ENCODE data around the gene DIPK1A.

The DIPK1A gene

GRCh38 chr1:92961131-92961895 lies at the start of gene DIPK1A:
TSS of gene DIPK1A (minus strand) at chr1:92961462. CDS start at chr1:92961429, 33 bp downstream.
- DNase-seq (ENCODE audit: low read depth in 2 of 2) = peak; percentile 52 to 53

DNA sequence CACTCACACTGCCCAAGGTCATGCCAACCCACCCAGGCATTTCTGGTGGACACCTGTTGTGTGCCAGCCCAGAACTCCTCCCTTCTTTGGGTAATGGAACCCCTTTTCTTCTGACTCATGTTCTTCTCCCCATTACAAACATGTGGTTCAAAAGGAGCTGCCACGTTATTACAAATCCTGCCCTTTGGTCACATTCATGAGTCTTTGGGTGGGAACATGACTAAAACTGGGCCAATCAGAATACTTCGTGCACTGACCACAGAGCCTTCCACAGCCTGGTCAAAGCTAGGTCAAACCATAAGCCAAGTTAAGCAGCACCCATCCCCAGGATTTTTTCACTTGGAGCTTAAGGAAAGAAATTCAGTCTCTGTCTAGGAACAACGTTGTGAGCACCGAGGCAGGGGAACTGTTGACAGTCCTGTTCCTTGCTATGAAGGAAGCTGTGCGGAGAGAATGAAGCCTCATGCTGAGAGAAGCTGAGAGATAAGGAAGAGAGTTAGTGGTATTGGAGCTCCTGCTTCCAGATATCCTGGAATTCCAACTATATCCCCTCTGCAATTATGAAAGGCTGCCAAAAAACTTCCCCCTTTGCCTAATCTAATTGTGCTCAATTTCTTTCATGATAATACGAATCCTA lies 46.8 kb upstream of the DIPK1A start:
- DNase-seq (ENCODE audit: low read depth in 2 of 2) = no peak

DNA sequence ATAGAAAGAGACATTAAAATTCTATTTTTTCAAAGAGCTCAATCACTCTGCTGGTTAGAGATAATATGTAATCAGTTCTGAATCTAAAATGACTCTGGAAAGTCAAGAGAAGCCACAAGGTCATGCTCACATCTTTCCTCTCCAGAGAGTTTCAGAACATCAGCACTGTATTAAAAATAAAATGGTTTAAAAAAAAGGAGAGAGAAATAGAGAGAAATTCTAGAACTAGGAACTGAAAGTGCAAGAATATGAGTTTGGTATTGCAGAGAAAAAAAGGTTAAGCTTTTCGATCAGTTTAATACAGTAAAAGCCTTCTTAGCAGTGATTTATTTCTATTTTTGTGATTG lies 44.0 kb upstream of the DIPK1A start:
- no peak for DNase-seq (ENCODE audit: low read depth in 2 of 2)

DNA sequence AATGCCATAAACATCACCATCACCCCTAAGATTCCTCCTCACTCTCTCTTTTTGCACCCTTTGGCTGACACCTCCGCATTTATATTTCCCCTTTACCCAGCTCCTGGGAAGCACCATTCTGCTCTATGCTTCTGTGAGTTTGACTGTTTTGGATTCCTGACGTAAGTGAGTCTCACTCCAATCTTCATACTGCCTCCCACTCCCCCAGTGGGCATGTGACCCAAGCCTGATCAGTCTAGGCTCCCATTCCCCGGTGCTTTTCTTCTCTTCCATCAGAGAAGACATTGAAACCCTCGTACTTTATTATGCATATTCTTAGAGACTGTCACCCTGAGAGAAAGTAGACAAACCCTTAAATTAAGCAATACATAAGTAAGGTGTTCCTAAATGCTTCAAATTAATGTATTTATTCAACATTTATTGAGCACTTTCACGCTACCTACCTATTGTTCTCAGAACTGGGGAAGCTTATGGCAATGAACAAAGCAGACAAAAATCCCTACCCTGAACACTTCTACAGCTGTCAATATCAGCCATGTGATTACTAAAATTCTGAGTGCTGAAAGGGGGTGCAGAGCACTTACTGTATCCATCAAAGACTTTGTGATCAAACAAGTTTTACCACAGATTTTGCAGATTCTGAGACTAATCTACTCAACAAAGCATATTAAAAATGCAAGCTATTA lies 43.4 kb upstream of the DIPK1A start:
- DNase-seq (ENCODE audit: low read depth in 2 of 2) = no peak

DNA sequence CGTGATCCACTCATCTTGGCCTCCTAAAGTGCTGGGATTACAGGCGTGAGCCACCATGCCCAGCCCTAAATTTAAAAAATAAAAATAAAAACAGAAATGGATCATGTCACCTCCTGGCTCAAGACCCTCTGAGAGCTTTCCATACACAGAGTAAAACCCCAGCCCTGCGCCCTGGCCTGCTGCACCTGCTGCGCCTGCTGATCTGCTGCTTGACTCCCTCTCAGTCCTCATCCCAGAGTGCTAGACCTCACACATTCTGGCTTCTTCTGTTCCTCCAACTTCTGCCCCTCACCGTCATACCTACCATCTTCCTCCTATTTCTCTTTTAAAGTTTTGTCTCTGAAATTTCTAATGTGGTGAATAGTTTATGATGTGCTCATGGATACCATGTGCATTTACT lies 42.7 kb upstream of the DIPK1A start:
- DNase-seq (ENCODE audit: low read depth in 2 of 2) = no peak

DNA sequence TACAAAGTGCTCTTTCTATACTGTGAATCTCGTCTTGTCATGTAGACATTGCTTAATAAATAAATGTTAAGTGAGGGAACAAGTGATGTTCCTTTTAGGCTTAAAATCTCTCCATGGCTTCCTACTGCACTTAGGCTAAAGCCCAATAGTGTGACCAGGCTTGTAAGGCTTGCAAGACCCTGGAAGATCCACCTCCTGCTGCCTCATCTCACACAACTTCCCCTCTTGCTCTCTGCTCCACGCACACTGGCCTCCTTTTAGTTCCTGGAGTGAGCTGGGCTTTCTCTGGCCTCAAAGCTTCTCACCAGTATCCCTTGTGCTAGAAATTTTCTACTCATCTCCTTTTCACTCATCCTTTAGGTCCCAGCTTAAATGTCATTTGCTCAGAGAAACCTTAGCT lies 41.5 kb upstream of the DIPK1A start:
- no peak for DNase-seq (ENCODE audit: low read depth in 2 of 2)

DNA sequence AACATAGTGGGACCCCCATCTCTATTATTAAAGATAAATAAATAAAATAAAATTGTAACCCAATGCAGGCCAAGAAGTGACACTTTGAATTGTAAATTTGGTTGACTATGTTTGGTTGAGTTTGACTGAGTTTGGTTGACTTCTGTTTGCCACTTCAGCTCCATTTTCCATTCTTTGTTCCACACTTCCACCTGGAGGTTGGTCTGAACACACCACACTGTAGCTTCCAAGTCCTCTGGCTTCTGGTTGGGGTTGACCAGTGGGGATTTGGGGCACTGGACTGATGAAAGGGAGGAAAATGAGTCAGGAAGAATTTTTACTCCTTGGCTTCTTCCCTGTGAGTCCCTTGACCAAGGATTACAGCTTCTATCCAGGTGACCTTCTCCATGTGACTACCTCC lies 40.6 kb upstream of the DIPK1A start:
- DNase-seq (ENCODE audit: low read depth in 2 of 2) = no peak

- no peak for DNase-seq (ENCODE audit: low read depth in 2 of 2)
These were observed 39.5 kb upstream of the DIPK1A start for GRCh38 chr1:93000751-93001175.

DNA sequence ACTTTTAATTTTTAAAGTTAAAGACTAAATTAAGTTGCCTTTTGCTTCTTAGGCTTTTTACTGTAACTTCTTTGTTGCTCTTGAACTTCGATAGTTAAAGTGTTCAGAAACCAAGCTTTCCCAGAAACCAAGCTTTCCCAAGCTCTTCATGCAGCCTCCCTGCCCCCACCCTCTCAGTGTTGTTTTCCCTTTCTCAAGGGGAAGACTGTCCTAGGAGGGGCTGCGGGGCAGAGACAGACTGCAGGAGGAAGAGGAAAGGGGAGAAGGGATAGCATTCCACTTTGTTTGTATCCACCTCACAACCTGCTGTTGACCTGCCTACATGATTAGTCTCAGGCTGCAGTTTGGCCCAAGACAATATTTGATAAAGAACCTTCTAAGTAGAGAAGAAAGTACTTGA lies 39.0 kb upstream of the DIPK1A start:
- DNase-seq (ENCODE audit: low read depth in 2 of 2) = no peak

GRCh38 chr1:92998821-92999220 lies 37.6 kb upstream of the DIPK1A start:
- no peak for DNase-seq (ENCODE audit: low read depth in 2 of 2)

- no peak for DNase-seq (ENCODE audit: low read depth in 2 of 2)
These were observed 34.5 kb upstream of the DIPK1A start for GRCh38 chr1:92995441-92996430.

DNA sequence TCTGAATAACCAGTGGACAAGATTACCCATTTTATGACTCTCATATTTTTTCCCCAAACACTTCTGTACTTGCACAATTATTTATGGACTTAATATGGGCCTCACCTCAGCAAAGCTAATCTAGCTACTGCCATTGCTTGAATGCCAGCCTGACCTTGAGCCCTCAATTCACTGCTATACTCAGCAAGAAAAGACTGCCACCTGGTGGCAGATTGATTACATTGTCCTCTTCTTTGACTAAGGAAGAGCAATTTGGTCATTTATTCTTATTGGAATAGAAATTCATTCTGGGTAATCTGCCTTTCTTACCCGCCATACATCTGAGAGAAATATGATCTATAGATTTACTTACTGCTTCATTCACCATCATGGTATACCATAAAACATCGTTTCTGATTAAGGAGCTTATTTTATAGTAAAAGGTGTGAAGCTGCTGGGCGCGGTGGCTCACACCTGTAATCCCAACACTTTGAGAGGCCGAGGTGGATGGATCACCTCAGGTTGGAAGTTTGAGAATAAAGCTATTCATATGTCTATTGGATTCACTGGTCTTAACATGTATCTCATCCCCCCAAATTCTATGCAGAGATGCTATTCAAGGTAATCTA lies 32.9 kb upstream of the DIPK1A start:
- peak; percentile 26 to 45 for DNase-seq (ENCODE audit: low read depth in 2 of 2)

- DNase-seq (ENCODE audit: low read depth in 2 of 2) = no peak
These were observed 32.3 kb upstream of the DIPK1A start for GRCh38 chr1:92993581-92993980.

DNA sequence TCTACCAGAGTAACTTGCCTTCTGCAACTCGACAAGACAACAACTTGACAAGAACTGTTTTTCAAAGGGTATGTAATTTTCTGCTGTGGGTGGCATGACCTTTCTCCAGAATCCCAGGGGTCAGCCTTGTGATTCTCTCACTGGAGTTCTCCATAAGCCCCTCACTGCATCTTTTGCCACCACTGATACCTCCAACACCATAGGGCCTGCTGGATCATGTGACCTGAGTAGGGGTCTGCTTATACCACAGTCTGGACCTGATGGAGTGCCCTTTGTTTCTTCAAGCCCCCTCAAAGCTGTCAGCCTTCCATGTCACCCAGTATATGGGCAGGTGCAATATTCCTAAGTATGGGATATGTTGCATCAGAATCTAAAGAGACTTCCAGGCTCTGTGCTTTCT lies 31.6 kb upstream of the DIPK1A start:
- DNase-seq (ENCODE audit: low read depth in 2 of 2) = no peak

DNA sequence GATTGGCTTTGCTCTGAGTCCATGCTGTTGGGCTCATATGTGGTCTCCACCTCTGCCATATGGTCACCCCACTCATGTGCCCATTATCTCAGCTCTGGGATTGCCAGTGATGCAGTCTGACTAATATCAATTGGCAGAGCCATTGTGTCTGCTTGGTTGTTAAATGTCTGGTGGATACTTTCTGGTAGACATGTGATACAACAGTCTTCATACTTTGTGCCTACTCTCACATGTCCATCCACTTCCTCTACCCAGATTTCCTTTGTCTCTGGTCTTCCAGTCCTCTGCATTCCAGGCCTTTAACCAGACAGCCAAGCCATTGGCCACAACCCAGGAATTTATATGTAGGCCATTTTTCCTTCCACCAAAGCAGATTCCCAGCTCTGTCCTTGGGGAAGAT lies 30.8 kb upstream of the DIPK1A start:
- DNase-seq (ENCODE audit: low read depth in 2 of 2) = no peak

DNA sequence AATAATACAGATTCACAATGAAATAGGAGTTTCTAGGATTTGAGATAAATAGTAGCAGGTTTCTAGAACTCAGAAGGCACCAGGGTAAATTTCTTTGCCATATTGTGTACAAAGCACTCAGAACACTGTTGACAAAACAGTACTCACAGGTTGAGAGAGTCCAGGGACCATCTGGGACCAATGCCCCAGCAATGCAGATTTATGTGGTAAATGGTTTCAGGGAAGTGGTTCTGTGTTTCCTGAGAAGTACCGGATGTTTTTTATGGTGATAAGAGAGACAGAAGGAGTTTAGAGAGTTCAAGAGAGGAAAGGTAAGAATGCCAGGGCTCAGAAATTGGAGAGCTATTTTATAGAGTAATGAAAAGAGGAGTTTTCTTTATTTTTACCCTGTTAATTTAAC lies 29.6 kb upstream of the DIPK1A start:
- DNase-seq (ENCODE audit: low read depth in 2 of 2) = no peak

GRCh38 chr1:92989936-92990583 lies 28.8 kb upstream of the DIPK1A start:
- no peak for DNase-seq (ENCODE audit: low read depth in 2 of 2)

DNA sequence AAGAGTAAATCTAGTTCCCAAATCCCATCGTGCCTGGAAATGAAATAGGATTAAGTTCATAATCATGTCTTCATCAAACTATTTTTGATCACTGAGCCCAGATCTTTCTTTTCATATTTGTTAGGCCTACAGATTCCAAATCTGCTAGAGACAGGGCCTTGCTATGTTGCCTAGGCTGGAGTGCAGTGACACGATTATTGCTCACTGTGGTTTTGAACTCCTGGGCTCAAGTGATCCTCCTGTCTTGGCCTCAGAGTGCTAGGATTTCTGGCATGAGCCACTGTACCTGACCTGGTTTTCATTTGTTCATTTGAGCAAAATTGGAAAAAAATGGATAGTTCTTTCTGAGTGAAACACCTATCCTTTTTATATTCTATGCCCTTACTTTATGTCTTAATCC lies 28.0 kb upstream of the DIPK1A start:
- no peak for DNase-seq (ENCODE audit: low read depth in 2 of 2)

- DNase-seq (ENCODE audit: low read depth in 2 of 2) = no peak
These were observed 26.2 kb upstream of the DIPK1A start for GRCh38 chr1:92987462-92987861.

DNA sequence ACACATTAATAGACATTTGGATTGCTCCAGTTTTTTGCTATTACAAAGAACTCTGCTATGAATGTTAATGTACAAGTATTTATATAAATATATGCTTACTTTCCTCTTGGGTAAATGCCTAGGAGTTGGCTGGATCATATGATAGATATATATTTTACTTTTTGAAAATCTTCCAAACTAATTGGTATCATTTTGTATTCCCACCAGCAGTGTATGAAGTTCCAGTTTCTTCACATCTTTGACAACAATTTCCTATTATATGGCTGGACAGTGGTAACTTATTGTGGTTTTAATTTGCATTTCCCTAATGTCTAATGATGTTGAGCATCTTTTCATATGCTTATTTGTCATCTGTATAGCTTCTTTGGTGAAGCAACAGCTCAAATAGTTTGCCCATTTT lies 23.8 kb upstream of the DIPK1A start:
- no peak for DNase-seq (ENCODE audit: low read depth in 2 of 2)

Data from stimulated activated CD8-positive, alpha-beta memory T cell treated with anti-CD3 and anti-CD28 coated beads, Interleukin-7, amount 100 ng/mL, for 1 hour (primary cell).